ENCODE results near the gene SPDYC. TPM values are rescaled to one million over a fixed set of nuclear protein-coding genes. Genes with fewer than 3 reads are reported as not detected.

SPDYC gene
- total and polyA plus RNA-seq, 7 experiments from 2014 or later, result not detected

GRCh38 chr11:65125197-65126056 lies 44.6 kb upstream of the SPDYC start:
- Histone ChIP-seq H3K4me3 (ENCODE audit: low read length) (no peak overlapping the region), H3K27ac (ENCODE audit: low read depth, low read length) (no peak overlapping the region), H3K36me3 (ENCODE audit: control insufficient read depth in 2 of 3, insufficient read depth in 3 of 3, low read length in 3 of 3) (peaks cover 19 to 72% (median 27%) of the 10 kb centered on the region in 3 experiments), H3K4me1 (ENCODE audit: control insufficient read depth in 2 of 2, insufficient read depth in 2 of 2, low read length in 2 of 2) (peaks cover 15 to 17% of the 10 kb centered on the region in 2 donors), H3K9me3 (ENCODE audit: control insufficient read depth in 2 of 3, low read length in 3 of 3) (no peaks in the 10 kb centered on the region), H3K27me3 (ENCODE audit: control insufficient read depth in 2 of 2, insufficient read depth in 2 of 2, low read length in 2 of 2) (no peaks in the 10 kb centered on the region)
- no peak for ATAC-seq
- no peak overlapping the region for H3K4me3 Mint-ChIP-seq
- peak overlapping the region in 1 of 9 donors; percentile 60 for H3K27ac Mint-ChIP-seq
- H3K27me3 Mint-ChIP-seq, result no peaks in the 10 kb centered on the region
- H3K4me1 Mint-ChIP-seq, result peaks cover 10 to 38% (median 30%) of the 10 kb centered on the region in 7 donors
- ChIA-PET CTCF (interaction anchor here (1.4 kb wide), 1 partner anchor 15 kb away, joined by 4 read pairs; no protein-coding TSS in a partner anchor), POLR2A (interaction anchor here (0.5 to 9.9 kb wide), 6 partner anchors 8 to 373 kb away, joined by 3 to 237 read pairs (median 4); partner anchors contain the start of genes MALAT1 and SYVN1)
- intact Hi-C loops (cut with micrococcal nuclease), result no loop called here
- H3K36me3 Mint-ChIP-seq, result peaks cover 0 to 34% (median 18%) of the 10 kb centered on the region in 5 donors
- H3K9me3 Mint-ChIP-seq, result peaks cover 0 to 3% (median 0%) of the 10 kb centered on the region in 11 donors
- DNase-seq, result no peak

DNA sequence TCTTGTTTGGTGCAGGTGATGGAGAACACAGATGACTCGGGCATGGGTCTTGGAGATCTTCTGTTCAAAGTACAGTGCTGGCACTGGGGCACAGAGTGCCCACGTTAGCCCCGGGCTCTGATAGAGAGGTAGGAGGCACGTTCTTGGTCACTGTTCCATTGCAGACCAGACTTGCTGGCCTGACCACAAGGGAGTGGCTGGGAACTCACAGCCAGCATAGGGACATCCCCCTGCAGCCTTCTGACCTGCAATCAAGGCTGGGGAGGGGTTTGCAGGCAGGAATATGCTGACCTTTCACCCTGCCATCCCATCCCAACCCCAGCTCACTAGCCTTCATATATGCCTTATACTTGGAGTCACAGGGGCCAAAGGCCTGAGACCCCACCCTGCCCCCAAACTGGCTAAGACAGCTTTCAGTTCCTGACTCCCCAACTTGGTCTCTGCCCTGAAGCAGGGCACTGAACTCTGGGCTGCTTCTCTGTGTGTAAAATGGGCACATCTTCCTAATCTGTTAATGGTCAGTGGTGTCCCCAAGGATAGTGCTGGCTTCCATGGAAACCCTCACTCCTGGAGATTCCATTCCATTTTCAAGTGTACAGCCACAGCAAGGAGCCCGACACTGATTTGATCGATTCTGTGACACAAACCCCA lies 43.3 kb upstream of the SPDYC start:
- Histone ChIP-seq H3K9me3 (ENCODE audit: control insufficient read depth in 2 of 3, low read length in 3 of 3) (no peaks in the 10 kb centered on the region), H3K27me3 (ENCODE audit: control insufficient read depth in 2 of 2, insufficient read depth in 2 of 2, low read length in 2 of 2) (no peaks in the 10 kb centered on the region), H3K27ac (ENCODE audit: low read depth, low read length) (no peak overlapping the region), H3K4me3 (ENCODE audit: low read length) (no peak overlapping the region), H3K36me3 (ENCODE audit: control insufficient read depth in 2 of 3, insufficient read depth in 3 of 3, low read length in 3 of 3) (peaks cover 13 to 77% (median 34%) of the 10 kb centered on the region in 3 experiments), H3K4me1 (ENCODE audit: control insufficient read depth in 2 of 2, insufficient read depth in 2 of 2, low read length in 2 of 2) (peaks cover 6 to 7% of the 10 kb centered on the region in 2 donors)
- intact Hi-C loops (cut with micrococcal nuclease), result no loop called here
- Mint-ChIP-seq H3K9me3 (peaks cover 0 to 3% (median 0%) of the 10 kb centered on the region in 11 donors), H3K4me3 (no peak overlapping the region), H3K27ac (peak overlapping the region in 2 of 9 donors; percentile 25 to 32), H3K36me3 (peaks cover 4 to 39% (median 11%) of the 10 kb centered on the region in 5 donors), H3K4me1 (peaks cover 8 to 32% (median 23%) of the 10 kb centered on the region in 7 donors), H3K27me3 (no peaks in the 10 kb centered on the region)
- ChIA-PET CTCF (no interaction called here), POLR2A (interaction anchor here (1.3 to 1.7 kb wide), 3 partner anchors 8 to 372 kb away, joined by 3 to 5 read pairs (median 4); partner anchors contain the start of gene MALAT1)
- DNase-seq (no peak), ATAC-seq (no peak)

- ChIA-PET CTCF (no interaction called here), POLR2A (interaction anchor here (1.3 to 2.0 kb wide), 4 partner anchors 7 to 55 kb away, joined by 4 to 8 read pairs (median 4); partner anchors contain the start of genes CAPN1 and TM7SF2)
- no peak overlapping the region for H3K4me3 Mint-ChIP-seq
- DNase-seq (no peak), ATAC-seq (no peak)
- H3K27ac Mint-ChIP-seq, result peak overlapping the region in 1 of 9 donors; percentile 5
- H3K27ac ChIP-seq (ENCODE audit: low read depth, low read length), result no peak overlapping the region
- no peaks in the 10 kb centered on the region for H3K27me3 ChIP-seq (ENCODE audit: control insufficient read depth in 2 of 2, insufficient read depth in 2 of 2, low read length in 2 of 2)
- peaks cover 13 to 86% (median 37%) of the 10 kb centered on the region in 3 experiments for H3K36me3 ChIP-seq (ENCODE audit: control insufficient read depth in 2 of 3, insufficient read depth in 3 of 3, low read length in 3 of 3)
- H3K4me1 ChIP-seq (ENCODE audit: control insufficient read depth in 2 of 2, insufficient read depth in 2 of 2, low read length in 2 of 2), result peaks cover 6 to 7% of the 10 kb centered on the region in 2 donors
- intact Hi-C loops (cut with micrococcal nuclease), result no loop called here
- H3K9me3 Mint-ChIP-seq, result peaks cover 0 to 3% (median 0%) of the 10 kb centered on the region in 11 donors
- peaks cover 5 to 26% (median 18%) of the 10 kb centered on the region in 7 donors for H3K4me1 Mint-ChIP-seq
- peaks cover 4 to 33% (median 4%) of the 10 kb centered on the region in 5 donors for H3K36me3 Mint-ChIP-seq
- no peak overlapping the region for H3K4me3 ChIP-seq (ENCODE audit: low read length)
- H3K9me3 ChIP-seq (ENCODE audit: control insufficient read depth in 2 of 3, low read length in 3 of 3), result no peaks in the 10 kb centered on the region
- H3K27me3 Mint-ChIP-seq, result no peaks in the 10 kb centered on the region
Measured at GRCh38 chr11:65127473-65128181, 42.4 kb upstream of the SPDYC start.

- CTCF ChIA-PET, result no interaction called here
- ATAC-seq (no peak), DNase-seq (no peak)
- POLR2A ChIA-PET, result interaction anchor here (0.7 to 2.0 kb wide), 5 partner anchors 10 to 54 kb away, joined by 3 to 8 read pairs (median 4); partner anchors contain the start of genes CAPN1 and TM7SF2
- Mint-ChIP-seq H3K36me3 (peaks cover 4 to 33% (median 4%) of the 10 kb centered on the region in 5 donors), H3K27me3 (no peaks in the 10 kb centered on the region), H3K9me3 (peaks cover 0 to 3% (median 0%) of the 10 kb centered on the region in 11 donors), H3K27ac (peak overlapping the region in 1 of 9 donors; percentile 49), H3K4me3 (no peak overlapping the region), H3K4me1 (peaks cover 13 to 27% (median 21%) of the 10 kb centered on the region in 7 donors)
- Histone ChIP-seq H3K27ac (ENCODE audit: low read depth, low read length) (no peak overlapping the region), H3K27me3 (ENCODE audit: control insufficient read depth in 2 of 2, insufficient read depth in 2 of 2, low read length in 2 of 2) (no peaks in the 10 kb centered on the region), H3K4me1 (ENCODE audit: control insufficient read depth in 2 of 2, insufficient read depth in 2 of 2, low read length in 2 of 2) (peaks cover 0 to 8% of the 10 kb centered on the region in 2 donors), H3K36me3 (ENCODE audit: control insufficient read depth in 2 of 3, insufficient read depth in 3 of 3, low read length in 3 of 3) (peaks cover 13 to 91% (median 37%) of the 10 kb centered on the region in 3 experiments), H3K4me3 (ENCODE audit: low read length) (no peak overlapping the region), H3K9me3 (ENCODE audit: control insufficient read depth in 2 of 3, low read length in 3 of 3) (no peaks in the 10 kb centered on the region)
- intact Hi-C loops (cut with micrococcal nuclease), result no loop called here
Measured at GRCh38 chr11:65128182-65129145, 41.6 kb upstream of the SPDYC start.

- peaks cover 13 to 91% (median 37%) of the 10 kb centered on the region in 3 experiments for H3K36me3 ChIP-seq (ENCODE audit: control insufficient read depth in 2 of 3, insufficient read depth in 3 of 3, low read length in 3 of 3)
Measured at GRCh38 chr11:65129649-65130441, 40.2 kb upstream of the SPDYC start.

More at GRCh38 chr11:65129649-65130441, 40.2 kb upstream of the SPDYC start:
- Histone ChIP-seq H3K9me3 (ENCODE audit: control insufficient read depth in 2 of 3, low read length in 3 of 3) (no peaks in the 10 kb centered on the region), H3K27me3 (ENCODE audit: control insufficient read depth in 2 of 2, insufficient read depth in 2 of 2, low read length in 2 of 2) (no peaks in the 10 kb centered on the region), H3K4me3 (ENCODE audit: low read length) (no peak overlapping the region), H3K27ac (ENCODE audit: low read depth, low read length) (no peak overlapping the region), H3K4me1 (ENCODE audit: control insufficient read depth in 2 of 2, insufficient read depth in 2 of 2, low read length in 2 of 2) (peaks cover 0 to 8% of the 10 kb centered on the region in 2 donors)
- intact Hi-C loops (cut with micrococcal nuclease), result no loop called here
- H3K27me3 Mint-ChIP-seq, result no peaks in the 10 kb centered on the region
- no peak for ATAC-seq
- ChIA-PET POLR2A (interaction anchor here (0.6 to 8.9 kb wide), 4 partner anchors 9 to 290 kb away, joined by 4 to 237 read pairs (median 6); partner anchors contain the start of genes FAU, MRPL49, TM7SF2 and ZNHIT2), CTCF (interaction anchor here (1.1 kb wide), 1 partner anchor 19 kb away, joined by 3 read pairs; no protein-coding TSS in a partner anchor)
- peak overlapping the region in 1 of 9 donors; percentile 19 for H3K27ac Mint-ChIP-seq
- DNase-seq, result no peak
- no peak overlapping the region for H3K4me3 Mint-ChIP-seq
- H3K4me1 Mint-ChIP-seq, result peaks cover 12 to 23% (median 20%) of the 10 kb centered on the region in 7 donors
- H3K36me3 Mint-ChIP-seq, result peaks cover 4 to 32% (median 4%) of the 10 kb centered on the region in 5 donors
- H3K9me3 Mint-ChIP-seq, result peaks cover 0 to 6% (median 0%) of the 10 kb centered on the region in 11 donors
